Epithelial cell of proximal tubule (primary cell): ENCODE results near the gene SACM1L. TPM values are rescaled to one million over a fixed set of nuclear protein-coding genes. Genes with fewer than 3 reads are reported as not detected.

Source experiments
- DNase-seq: peaks from one replicate; pipeline ENCODE4 v3.0.0-alpha.2; 2011; ENCODE audit warnings: low read depth
- H3K4me3 ChIP-seq: 2 replicates; pipeline ENCODE4 v1.5.1; 2011; ENCODE audit warnings: low read depth, mild to moderate bottlenecking, low read length
- CTCF ChIP-seq: conservative IDR thresholded peaks from 2 replicates; pipeline ENCODE4 v1.5.1; 2012; ENCODE audit warnings: low read depth, mild to moderate bottlenecking, low read length
- total RNA-seq: library from RNA; depleted of rRNA; stranded (reverse); fragments of >200 nt; gene quantifications from 2 replicates; pipeline ENCODE4 v1.2.3, GENCODE V29; 2015

The SACM1L gene
- total RNA-seq, 1 donor from 2014 or later: 15.2 TPM

DNA sequence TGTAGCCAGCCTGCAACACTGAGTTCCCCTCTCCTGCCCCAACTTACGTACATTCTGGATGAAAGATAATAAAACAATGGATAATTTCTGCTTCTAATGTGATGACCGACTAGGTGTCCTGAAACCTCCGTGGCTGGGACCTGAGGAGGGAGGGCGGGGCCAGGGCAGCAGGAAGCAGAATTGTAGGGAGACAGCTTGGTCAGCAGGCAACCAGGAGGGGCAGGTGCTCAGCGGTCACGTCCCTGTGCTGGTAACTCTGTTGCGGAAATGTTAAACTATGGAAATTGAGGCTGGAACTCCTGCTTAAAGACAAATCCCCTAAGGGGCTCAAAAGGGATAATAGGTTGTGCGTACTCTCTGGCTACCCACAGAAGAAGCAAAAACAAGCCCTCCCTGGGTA lies 76.8 kb downstream of the SACM1L start:
- DNase-seq: no peak
- H3K4me3 ChIP-seq: no peak overlapping the region
- no peak for TF ChIP-seq CTCF

GRCh38 chr3:45771166-45771775 lies 82.1 kb downstream of the SACM1L start:
- TF ChIP-seq CTCF: no peak
- DNase-seq: no peak
- no peak overlapping the region for H3K4me3 ChIP-seq

GRCh38 chr3:45771831-45772230 lies 82.6 kb downstream of the SACM1L start:
- no peak overlapping the region for H3K4me3 ChIP-seq
- no peak for DNase-seq
- TF ChIP-seq CTCF: no peak

GRCh38 chr3:45772341-45773035 lies 83.3 kb downstream of the SACM1L start:
- DNase-seq: no peak
- no peak for TF ChIP-seq CTCF
- H3K4me3 ChIP-seq: no peak overlapping the region

DNA sequence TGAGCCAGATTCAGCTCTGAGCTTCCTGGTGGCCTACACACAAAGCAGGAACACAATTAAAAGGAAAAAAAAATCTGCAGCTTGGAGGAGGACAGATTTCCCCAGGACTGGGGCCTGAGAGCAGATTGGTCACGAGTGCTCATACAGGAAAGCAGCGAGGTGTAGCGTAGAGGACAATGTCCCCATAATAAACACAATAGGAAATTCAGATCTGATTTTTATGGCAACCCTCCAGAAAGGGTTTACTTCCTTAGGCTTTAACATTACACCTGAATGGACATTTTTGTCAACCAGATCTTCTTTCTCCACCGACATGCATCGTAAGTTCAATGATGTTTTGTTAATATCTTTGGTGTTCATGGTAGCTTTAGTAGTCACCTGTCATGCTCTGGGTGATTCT lies 83.9 kb downstream of the SACM1L start:
- no peak for DNase-seq
- no peak overlapping the region for H3K4me3 ChIP-seq
- no peak for TF ChIP-seq CTCF

GRCh38 chr3:45773714-45774449 lies 84.7 kb downstream of the SACM1L start:
- DNase-seq: no peak
- H3K4me3 ChIP-seq: no peak overlapping the region
- TF ChIP-seq CTCF: no peak
